HG02970 (cell line): Measurements from ENCODE around the gene KRT20.
"Not testable (repeated sequence)": the region's sequence is repeated elsewhere in the genome, so short reads cannot be mapped to it uniquely, and the experiment has no call there.

Source experiments
- ATAC-seq: cut with Tn5 transposase; IDR thresholded peaks from one replicate; pipeline ENCODE4 v1.9.1; 2021; ENCODE audit warnings: mild to moderate bottlenecking, moderate library complexity, moderate number of reproducible peaks; ENCODE audit not compliant: unreplicated experiment, low FRiP score

Gene KRT20, protein sequence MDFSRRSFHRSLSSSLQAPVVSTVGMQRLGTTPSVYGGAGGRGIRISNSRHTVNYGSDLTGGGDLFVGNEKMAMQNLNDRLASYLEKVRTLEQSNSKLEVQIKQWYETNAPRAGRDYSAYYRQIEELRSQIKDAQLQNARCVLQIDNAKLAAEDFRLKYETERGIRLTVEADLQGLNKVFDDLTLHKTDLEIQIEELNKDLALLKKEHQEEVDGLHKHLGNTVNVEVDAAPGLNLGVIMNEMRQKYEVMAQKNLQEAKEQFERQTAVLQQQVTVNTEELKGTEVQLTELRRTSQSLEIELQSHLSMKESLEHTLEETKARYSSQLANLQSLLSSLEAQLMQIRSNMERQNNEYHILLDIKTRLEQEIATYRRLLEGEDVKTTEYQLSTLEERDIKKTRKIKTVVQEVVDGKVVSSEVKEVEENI

DNA sequence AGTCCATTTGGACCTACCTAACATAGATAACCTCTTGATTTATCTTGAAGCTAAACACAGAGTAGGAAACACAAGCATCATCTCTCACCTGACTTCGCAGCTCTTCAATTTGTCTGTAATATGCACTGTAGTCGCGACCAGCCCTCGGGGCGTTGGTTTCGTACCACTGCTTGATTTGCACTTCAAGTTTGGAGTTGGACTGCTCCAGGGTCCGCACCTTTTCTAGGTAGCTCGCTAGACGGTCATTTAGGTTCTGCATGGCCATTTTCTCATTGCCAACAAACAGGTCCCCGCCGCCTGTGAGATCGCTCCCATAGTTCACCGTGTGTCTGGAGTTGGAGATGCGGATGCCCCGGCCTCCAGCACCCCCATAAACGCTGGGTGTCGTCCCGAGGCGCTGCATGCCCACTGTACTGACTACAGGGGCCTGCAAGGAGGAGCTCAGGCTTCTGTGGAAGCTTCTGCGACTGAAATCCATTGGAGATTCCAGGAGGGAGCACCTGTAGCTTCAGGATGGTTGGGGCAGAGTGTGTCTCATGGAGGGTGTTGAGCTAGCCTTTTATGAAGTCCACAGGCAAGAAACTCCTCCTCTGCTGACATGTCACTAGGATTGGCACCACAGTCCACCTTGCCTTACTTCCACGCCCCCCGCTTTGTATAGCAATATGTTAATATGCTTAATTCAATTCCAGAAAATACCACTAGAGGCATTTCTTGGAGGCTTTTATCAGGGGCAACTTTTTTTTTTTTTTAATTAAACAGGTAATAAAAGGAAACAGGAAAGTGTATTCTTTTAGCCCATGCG is at the start of gene KRT20:
TSS of gene KRT20 (minus strand) at position 535 of the 805 bp plus-strand sequence. CDS start at position 478, 57 bp downstream.
- ATAC-seq, result no peak

DNA sequence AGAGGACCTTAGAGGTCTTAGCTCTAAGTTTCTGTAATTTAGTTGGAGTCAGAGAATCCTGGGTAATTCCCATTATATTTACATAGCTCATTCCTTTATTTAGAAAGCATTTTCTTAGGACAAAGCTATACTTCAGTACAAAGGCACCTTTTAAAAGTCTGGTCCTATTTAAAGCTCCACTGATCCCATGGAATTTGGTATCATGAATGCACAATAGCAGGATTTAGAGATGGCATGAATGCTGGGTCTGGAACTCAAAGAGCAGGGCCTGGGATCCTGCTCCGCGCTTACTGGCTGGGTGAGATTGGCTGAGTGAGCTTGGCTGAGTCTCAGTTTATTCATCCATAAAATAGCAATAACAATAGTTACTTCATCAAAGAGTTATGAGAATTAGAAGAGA is 47.6 kb upstream of the KRT20 start:
- no peak for ATAC-seq

DNA sequence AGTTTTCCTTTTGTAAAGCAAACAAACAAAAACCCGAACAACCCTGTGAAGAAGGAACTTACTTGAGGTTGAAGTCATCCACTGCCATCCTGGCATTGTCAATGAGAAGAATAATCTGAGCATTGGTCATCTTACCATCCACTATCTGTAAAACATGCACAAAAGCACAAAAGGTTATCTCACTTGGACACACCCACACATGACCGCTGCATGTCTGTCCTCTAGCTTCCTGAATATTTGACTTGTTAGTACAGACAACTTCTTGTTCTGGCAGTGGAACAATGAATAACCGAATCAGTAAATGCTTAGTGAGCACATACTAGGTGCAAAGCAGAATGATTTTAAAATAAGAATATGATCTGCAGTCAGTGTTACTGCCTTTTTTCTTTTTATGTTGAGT is 46.3 kb upstream of the KRT20 start:
- ATAC-seq, result no peak

DNA sequence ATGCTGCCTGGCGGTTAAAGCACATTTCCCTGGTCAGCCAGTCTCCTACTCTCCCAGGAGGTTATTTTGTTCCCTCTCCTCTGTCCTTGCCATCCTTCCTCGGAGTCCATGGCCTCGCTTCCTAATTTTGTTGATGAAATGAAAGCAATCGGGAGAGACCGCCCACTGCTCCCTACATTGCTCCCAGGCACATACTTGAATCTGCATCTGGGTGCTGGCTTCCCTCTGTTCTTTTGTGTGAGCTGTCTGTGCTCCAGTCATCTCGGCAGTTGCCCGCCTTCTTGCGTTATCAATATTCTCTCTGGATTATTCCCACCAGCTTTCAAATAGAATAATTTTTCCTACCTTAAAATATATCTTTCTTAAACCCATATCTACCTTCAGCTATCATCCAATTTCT is 41.3 kb upstream of the KRT20 start:
- ATAC-seq, result no peak

DNA sequence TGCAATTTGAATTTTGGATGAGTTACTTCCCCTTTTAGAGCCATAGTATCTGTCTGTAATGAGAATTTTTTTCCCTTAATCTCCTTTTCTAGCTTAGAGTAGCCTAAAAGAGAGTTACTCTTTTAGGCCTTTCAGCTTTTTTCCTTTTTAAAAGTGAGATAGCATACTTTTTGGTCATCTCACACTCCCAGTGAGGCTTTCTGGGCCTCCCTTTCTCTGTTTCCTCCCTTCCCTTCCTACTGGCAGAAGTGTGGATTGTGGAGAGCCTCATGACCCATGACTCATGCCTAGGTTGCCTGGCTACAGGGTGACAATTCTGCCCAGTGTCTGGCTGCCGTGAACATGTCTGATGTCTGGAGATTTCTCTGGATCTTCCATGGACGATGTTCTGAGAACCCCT is 37.2 kb upstream of the KRT20 start:
- no peak for ATAC-seq

DNA sequence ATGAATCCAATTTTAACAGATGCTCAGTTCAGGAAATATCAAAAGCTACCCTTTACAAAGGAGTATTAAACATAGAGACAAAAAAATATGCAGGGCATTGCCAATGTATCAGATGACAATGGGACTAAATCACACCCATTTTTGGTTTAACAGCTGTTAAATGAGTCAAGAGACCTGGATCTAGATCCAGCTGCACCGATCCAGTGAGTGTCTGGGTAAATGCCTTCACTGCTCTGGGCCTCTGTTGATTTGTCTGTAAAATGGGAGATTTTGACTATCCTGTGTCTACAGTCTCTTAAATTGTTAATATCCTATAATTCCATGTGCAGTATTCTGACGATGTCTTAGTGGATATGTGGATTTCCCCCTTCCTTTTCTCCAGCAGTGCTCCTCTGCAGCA is 36.0 kb upstream of the KRT20 start:
- no peak for ATAC-seq

DNA sequence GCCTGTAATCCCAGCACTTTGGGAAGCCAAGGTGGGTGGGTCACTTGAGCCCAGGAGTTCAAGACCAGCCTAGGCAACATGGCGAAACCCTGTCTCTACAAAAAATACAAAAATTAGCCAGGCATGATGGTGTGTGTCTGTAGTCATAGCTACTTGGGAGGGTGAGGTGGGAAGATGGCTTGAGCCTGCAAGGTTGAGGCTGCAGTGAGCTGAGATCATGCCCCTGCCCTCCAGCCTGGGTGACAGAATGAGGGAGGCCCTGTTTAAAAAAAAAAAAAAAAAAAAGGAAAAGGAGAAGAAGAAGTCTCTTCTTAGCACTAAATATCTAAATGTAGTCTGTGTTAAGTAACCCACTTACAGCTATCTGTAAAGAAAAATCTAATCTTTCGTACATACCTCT is 32.1 kb upstream of the KRT20 start:
- ATAC-seq, result not testable (repeated sequence)

DNA sequence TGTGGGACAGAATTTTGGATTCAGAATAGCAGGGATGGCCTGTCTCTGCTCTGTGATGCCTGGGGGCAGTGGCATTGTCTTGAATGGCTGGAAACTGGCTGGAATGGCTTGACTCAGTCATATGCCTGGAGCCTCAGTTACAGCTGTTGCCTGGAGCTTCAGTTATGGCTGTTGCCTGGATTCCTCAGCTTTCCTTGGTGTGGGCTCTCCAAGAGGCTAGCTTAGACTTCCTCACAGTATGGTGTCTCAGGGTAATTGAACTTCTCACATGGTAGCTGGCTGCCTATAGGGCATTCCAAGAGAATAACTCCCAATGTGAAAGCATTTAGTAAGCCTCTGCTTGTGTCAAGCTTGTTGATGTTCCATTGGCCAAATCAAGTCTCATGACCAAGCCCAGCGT is 31.3 kb upstream of the KRT20 start:
- ATAC-seq, result no peak

DNA sequence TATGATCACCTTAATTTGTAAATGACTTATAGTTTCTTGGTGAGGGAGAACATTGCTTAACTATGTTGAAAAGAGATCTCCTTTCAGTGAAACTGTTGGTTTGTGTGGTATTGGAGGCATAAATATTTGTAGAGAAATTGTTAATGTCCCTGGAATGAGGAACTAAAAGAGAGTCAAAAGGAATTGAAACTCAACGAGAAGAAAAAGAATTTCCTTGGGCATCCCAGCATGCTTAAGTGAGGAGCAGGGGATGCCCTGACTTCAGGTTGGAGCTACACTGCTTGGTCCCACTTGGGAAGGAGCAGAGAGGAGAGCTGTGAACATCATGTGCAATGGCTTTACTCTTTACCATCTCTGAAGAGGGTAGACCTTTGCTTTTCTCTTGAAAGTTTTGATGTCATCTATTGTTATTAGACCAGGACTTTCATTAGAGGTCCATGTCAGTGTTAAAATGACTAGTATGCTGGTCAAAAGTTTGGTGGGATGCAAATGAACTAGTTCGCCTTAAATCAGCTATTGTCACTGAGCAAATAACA is 30.7 kb upstream of the KRT20 start:
- ATAC-seq, result no peak

DNA sequence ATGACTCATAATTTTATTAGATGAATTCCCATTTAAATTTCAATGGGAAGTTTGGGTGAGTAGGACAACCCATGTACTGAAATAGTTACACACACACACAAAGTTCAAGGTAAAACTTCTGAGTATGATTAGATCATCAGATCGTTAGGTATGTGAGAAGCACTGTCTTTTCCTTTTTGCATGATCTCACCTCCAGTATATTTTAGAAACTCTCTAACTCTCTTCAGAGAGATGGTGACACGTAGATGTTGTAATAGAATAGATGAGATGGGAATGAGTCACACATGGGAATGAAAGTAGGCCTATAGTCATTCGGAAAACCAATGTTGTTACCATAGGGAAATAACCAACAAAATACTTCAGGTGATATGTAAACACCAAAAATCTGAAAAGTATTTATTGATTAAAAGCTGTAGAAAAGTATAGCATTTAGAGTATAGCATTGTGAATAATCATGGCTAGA is 30.2 kb upstream of the KRT20 start:
- no peak for ATAC-seq

DNA sequence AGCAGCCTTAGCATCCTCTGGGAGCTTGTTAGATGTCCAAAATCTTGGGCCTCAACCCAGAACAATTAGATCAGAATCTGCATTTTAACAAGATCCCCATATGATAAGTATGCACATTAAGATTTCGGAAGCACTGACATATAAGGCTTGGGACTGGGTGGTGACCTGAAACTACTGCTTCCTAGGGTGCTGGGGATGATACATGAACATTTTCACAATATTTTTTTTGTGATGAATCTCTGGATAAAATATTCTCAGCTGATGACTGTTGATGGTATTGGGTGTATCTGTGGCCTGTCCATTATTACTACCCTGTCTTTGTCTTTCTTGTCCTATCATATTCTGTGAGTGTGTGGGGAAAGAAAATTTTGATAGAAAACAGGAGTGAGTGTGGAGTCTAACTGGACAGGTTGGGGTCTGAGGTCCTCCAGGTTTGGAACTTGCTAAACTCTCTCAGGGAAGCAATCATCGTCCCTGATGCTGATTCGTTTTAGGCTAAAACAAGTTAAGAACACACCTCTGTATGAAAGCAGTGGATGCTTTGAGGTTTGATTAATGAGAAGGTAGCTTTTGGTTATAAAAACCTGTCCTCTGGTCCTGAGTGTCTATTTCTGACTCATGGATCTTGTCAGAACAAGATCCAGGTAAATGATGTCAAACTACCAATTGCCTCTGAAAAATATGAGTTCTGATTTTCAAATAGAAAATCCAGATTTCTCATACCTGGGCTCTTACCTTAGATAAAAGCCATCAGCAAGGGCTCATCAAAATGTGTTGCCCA is 29.2 kb upstream of the KRT20 start:
- ATAC-seq, result no peak

DNA sequence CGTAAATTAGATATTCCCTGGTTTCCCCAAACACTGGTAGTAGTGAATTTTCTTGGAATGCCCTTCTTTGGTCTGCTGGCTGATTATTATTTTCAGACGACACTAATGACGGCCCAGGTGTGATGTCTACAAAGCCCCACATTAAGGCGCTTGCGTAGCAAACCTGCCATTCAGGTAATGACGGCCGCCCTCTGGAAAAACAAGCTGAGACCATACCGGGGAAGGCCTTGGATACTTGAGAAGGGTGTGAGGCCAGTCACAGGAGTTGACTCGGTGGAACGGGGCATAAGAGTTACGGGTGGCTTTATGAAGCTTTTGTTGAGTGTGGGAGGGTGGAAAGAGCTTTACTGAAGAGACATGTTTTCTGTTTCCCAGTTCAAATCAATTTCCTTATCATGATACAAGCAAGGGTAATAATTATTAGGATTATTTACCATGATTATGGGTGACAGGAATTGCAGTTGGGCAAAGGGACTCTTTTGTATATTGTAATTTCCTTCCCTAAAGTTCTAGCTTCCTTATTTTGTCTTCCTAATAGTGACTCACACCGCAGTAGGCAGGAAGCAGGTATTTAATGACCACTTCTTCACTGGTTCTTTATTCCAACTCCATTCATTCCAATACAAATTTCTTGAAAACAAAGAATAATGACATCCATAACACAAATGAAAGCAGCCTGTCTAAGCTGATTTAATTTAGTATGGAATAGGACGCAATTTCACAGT is 27.6 kb upstream of the KRT20 start:
- no peak for ATAC-seq

DNA sequence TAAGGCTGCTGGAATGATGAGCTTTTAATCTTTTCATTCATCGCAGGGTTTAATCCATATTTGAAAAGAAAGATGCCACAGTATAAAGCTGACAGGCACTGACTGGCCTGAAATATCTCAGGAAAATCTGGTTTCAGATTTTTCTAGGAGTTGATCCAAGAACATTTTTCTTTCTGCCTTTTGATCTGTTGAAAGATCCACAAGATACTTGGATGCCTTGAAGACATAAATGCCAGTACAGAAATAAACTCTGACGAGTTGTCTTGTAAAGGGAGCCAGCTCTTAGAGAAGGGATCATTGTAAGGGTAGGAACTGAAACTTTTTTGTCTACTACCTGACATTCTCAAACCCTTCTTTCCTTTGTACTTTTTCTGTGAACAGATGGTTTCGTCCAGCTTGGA is 25.4 kb upstream of the KRT20 start:
- no peak for ATAC-seq

DNA sequence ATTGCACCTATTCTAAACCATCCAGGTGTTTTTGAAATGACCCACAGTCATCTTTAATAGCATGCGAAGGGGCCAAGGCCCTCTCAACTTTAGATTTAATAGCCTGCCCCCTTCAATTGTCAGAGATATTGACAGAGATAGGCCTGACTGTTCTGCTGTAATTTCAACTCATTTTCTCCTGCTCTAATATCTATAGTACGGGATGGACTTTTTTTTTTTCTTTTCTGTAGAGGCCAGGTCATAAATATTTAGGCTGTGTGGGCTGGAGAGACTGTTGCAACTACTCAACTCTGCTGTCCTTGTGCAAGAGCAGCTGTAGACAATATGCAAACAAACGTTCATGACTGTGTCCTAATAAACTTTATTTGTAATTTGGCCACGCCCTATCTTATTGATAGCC is 24.7 kb upstream of the KRT20 start:
- ATAC-seq, result no peak

DNA sequence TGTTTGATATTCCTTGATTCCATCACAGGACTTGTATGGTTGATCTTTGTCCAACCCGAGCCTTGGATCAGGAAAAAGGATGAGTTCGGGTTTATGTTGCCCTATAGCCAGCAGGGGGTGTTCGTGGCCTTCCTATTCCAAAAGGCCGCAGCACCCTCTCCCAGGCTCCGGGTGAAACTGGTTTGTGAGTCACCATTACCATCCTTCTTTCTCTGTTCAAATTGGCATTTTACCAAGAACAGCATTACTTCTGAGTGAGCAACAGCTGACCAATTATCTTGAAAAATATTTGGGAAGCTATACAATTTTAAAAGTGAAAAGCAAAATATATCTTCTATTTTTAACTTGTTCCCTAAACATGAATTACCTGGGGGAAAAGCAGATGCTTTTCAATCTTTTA is 24.3 kb upstream of the KRT20 start:
- ATAC-seq, result no peak

DNA sequence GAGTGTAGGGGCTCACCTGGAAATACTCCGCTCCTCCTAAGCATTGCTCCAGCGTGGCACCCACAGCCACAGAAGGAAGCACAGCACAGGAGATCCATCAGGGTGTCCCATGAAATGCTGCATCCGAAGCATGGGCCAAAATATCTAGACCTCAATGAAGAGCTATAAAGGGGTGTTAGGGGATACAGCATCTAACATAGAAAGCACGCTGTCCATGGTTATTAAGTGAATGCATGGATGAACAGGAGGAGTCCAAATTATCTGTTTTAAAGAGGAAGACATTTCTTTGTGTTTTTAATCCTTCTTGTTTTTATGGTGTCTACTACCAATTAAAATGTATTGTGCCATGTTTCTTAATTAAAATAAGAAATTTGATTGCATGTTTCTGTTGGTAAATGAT is 21.6 kb upstream of the KRT20 start:
- ATAC-seq, result no peak

DNA sequence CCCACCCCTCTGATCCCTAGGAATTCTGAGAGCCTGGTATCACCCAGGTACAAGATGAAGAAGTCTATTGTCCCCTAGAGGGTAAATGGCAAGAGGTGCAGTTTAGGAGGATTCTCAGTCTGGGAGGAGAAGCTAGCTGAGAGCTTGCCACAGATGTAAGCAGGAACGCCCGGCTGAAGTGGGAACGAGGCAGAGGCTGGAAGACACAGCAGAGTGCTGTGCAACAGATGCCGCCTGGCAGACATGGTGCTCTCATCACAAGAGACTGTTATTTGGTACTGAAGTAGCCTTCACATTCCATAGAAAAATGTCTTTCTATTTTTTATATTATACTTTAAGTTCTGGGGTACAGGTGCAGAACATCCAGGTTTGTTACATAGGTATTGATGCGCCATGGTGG is 20.3 kb upstream of the KRT20 start:
- ATAC-seq, result no peak

DNA sequence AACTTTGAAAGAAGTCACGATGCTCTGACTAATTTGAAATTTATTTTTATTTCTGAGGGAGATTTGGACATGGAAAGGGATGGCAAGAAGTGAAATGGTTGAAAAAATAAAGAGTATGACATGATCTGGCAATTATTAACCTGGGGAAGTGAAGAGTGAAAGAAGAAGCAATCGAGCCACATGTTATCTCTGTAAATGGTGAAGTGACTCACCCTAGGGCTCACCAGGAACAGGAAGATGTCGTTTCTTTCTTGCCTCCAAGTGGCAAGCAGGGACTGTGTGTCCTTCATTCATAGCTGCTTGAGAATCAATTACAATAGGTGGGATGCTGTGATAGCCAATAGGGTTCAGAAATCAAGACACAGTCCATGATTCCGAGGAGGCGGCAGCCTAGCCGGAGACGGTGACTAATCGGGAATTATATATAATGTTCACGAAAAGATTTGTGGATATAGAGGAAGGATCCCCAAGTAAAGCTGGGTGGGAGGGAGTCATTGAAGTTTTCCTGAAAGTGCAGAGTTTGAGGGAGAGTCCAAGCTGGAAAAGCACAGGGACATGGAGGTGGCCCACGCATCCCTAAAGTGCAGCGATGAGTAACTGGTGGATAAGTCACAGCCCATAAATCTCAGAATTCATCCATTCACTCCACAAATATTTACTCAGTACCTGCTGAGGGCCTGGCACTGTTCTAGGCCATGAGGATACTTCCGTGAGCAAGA is 18.2 kb upstream of the KRT20 start:
- no peak for ATAC-seq

DNA sequence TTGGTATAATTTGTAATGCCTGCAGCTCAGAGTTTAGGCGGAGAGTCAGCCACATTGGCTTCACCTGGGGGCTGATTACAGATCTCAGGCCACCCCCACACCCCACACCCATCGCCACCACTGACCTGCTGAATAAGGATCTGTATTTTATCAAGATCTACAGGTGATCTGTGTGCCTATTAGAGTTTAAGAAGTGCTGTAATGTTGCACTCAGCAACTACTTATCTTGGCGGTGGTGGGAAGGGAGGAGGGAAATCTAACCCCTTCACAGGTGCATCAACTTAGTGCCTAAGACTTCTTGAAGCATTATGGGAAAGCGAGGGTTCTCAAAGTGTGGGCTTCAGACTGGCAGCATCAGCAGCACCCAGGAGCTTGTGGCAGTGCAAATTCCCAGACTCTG is 17.5 kb upstream of the KRT20 start:
- no peak for ATAC-seq
